ENCODE results near the gene GRID1.

The GRID1 gene

DNA sequence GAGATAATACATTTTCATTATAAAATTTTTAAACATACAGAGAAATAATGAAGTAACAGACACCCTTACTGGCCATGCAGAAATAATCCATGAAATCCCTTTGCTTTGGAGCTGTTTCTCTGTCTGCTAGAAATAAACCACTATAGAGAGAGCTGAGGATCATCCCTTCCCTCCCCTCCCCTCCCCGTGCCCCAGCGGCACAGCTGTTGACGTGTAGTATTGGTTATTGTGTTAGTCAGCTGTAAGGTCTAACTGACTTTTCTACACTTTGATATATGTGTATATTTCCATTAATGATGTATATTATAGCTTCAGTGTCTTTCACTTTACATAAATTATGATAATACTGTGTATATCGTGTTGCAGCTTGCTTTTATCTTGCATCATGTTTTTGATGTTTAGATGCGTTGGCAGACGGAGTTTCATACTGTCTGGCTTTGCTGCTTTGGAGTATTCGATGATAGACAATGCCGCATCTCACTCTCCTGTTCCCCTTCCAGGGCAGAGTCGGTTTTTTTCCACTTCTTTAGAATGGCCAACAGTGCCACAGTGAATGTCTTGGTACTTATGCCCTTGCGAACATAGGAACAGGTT is 27.4 kb upstream of the GRID1 start:
- Histone ChIP-seq H3K36me3 (no peaks in the 10 kb centered on the region), H3K27ac (no peak overlapping the region), H3K4me1 (peaks cover 0 to 9% (median 6%) of the 10 kb centered on the region in 4 donors), H3K9me3 (no peaks in the 10 kb centered on the region), H3K27me3 (peaks cover 0 to 12% of the 10 kb centered on the region in 2 donors), H3K4me3 (no peak overlapping the region)
- TF ChIP-seq, protein P1, sequence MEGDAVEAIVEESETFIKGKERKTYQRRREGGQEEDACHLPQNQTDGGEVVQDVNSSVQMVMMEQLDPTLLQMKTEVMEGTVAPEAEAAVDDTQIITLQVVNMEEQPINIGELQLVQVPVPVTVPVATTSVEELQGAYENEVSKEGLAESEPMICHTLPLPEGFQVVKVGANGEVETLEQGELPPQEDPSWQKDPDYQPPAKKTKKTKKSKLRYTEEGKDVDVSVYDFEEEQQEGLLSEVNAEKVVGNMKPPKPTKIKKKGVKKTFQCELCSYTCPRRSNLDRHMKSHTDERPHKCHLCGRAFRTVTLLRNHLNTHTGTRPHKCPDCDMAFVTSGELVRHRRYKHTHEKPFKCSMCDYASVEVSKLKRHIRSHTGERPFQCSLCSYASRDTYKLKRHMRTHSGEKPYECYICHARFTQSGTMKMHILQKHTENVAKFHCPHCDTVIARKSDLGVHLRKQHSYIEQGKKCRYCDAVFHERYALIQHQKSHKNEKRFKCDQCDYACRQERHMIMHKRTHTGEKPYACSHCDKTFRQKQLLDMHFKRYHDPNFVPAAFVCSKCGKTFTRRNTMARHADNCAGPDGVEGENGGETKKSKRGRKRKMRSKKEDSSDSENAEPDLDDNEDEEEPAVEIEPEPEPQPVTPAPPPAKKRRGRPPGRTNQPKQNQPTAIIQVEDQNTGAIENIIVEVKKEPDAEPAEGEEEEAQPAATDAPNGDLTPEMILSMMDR (IDR thresholded peaks at IDR 0.05): no peak
- no peak for DNase-seq
- intact Hi-C loops (cut with DNase I; ENCODE audit: low total_unique reads): no loop called here

- Histone ChIP-seq H3K36me3 (no peaks in the 10 kb centered on the region), H3K4me3 (no peak overlapping the region), H3K27me3 (peaks cover 0 to 15% of the 10 kb centered on the region in 2 donors), H3K4me1 (peaks cover 0 to 10% (median 6%) of the 10 kb centered on the region in 4 donors), H3K27ac (no peak overlapping the region), H3K9me3 (no peaks in the 10 kb centered on the region)
- intact Hi-C loops (cut with DNase I; ENCODE audit: low total_unique reads): no loop called here
- TF ChIP-seq, protein P1 (IDR thresholded peaks at IDR 0.05): no peak
- DNase-seq: no peak
These were observed 26.8 kb upstream of the GRID1 start for GRCh38 chr10:86393362-86393761.

- no peak for DNase-seq
- peaks cover 0 to 21% of the 10 kb centered on the region in 2 donors for H3K27me3 ChIP-seq
- intact Hi-C loops (cut with DNase I; ENCODE audit: low total_unique reads): no loop called here
These were observed 26.1 kb upstream of the GRID1 start for GRCh38 chr10:86392723-86393094.

DNA sequence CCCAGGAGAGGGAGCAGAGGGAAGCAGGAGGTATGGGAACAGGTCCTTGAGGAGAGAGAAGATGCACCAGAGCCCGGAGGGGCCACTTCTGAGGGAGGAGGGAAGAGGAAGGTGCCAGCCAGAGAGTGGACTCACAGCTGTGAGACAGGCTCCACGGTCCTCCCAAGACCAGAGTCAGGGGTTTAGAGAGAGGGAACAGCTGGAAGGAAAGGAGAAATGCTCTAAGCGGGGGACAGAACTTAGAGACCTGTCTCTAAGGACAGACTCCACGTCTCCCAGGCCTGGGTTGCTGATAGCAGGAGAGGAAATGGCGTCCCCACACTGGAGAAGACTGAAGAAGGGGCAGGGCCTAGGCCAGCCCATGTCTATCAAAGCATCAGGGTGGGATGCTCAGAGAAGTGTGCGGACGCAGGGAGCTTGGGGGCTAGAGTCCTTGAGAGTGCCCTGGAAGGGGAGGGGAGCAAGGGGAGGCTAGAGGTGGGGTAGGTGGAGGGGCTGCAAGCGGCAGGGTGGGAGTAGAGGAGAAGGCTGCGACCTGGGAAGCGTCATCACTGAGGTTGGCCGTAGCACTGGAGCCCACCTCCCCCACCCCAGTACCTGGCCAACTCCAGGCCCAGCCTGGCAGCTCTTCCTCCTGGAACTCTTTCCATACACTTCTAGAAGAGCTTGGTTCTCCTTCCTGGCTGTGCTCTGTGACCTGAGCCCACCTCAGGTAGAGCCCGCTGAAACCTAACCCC is 25.6 kb upstream of the GRID1 start:
- H3K36me3 ChIP-seq: no peaks in the 10 kb centered on the region
- TF ChIP-seq, protein P1 (IDR thresholded peaks at IDR 0.05): no peak
- DNase-seq: no peak
- H3K27me3 ChIP-seq: peaks cover 0 to 27% of the 10 kb centered on the region in 2 donors
- H3K9me3 ChIP-seq: no peaks in the 10 kb centered on the region
- no peak overlapping the region for H3K4me3 ChIP-seq
- H3K4me1 ChIP-seq: peaks cover 0 to 10% (median 6%) of the 10 kb centered on the region in 4 donors
- intact Hi-C loops (cut with DNase I; ENCODE audit: low total_unique reads): no loop called here
- H3K27ac ChIP-seq: no peak overlapping the region

More at GRCh38 chr10:86392723-86393094, 26.1 kb upstream of the GRID1 start:
- TF ChIP-seq, protein P1 (IDR thresholded peaks at IDR 0.05): no peak
- Histone ChIP-seq H3K4me3 (no peak overlapping the region), H3K27ac (no peak overlapping the region), H3K9me3 (no peaks in the 10 kb centered on the region), H3K36me3 (no peaks in the 10 kb centered on the region), H3K4me1 (peaks cover 0 to 10% (median 6%) of the 10 kb centered on the region in 4 donors)

DNA sequence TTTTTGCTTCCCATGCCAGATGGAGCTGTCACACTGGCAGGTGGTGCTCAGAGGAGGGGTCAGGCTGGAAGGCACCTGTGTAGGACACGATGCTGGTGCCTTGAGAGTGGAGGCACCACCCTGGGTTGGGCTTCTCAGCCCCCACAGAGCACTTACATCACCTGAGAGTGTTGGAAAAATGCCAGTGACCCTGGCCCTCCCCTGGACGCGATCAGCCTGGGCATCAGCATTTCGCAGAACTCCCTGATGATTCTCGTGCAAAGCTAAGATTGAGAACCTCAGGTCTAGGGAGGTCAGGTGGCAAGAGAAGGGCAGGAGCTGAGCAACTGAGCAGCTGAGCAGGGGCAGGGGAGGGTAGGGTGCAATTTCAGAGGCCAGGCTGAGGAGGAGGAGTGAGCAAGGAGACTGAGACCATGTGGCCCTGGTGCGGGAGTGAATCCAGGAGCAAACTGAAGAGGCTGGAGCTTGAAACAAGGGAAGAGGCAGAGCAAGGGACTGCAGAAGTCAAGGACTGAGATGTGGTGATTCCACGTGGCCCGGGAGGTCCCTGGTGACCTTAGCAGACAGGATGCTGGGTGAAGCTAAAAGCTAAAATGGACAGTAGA is 24.7 kb upstream of the GRID1 start:
- Histone ChIP-seq H3K4me1 (peaks cover 0 to 10% (median 6%) of the 10 kb centered on the region in 4 donors), H3K27me3 (peaks cover 0 to 28% of the 10 kb centered on the region in 2 donors), H3K36me3 (no peaks in the 10 kb centered on the region), H3K27ac (no peak overlapping the region), H3K9me3 (no peaks in the 10 kb centered on the region), H3K4me3 (no peak overlapping the region)
- intact Hi-C loops (cut with DNase I; ENCODE audit: low total_unique reads): no loop called here
- DNase-seq: peak in 1 of 2 donors; percentile 24
- TF ChIP-seq, protein P1 (IDR thresholded peaks at IDR 0.05): no peak
